ENCODE measurements around the gene ATXN2. TPM values are rescaled to one million over a fixed set of nuclear protein-coding genes. Genes with fewer than 3 reads are reported as not detected.
"Not testable (repeated sequence)": the region's sequence is repeated elsewhere in the genome, so short reads cannot be mapped to it uniquely, and the experiment has no call there.

ATXN2 gene, protein sequence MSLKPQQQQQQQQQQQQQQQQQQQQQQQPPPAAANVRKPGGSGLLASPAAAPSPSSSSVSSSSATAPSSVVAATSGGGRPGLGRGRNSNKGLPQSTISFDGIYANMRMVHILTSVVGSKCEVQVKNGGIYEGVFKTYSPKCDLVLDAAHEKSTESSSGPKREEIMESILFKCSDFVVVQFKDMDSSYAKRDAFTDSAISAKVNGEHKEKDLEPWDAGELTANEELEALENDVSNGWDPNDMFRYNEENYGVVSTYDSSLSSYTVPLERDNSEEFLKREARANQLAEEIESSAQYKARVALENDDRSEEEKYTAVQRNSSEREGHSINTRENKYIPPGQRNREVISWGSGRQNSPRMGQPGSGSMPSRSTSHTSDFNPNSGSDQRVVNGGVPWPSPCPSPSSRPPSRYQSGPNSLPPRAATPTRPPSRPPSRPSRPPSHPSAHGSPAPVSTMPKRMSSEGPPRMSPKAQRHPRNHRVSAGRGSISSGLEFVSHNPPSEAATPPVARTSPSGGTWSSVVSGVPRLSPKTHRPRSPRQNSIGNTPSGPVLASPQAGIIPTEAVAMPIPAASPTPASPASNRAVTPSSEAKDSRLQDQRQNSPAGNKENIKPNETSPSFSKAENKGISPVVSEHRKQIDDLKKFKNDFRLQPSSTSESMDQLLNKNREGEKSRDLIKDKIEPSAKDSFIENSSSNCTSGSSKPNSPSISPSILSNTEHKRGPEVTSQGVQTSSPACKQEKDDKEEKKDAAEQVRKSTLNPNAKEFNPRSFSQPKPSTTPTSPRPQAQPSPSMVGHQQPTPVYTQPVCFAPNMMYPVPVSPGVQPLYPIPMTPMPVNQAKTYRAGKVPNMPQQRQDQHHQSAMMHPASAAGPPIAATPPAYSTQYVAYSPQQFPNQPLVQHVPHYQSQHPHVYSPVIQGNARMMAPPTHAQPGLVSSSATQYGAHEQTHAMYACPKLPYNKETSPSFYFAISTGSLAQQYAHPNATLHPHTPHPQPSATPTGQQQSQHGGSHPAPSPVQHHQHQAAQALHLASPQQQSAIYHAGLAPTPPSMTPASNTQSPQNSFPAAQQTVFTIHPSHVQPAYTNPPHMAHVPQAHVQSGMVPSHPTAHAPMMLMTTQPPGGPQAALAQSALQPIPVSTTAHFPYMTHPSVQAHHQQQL
- 41.6 and 50.3 TPM in 2 replicates for total RNA-seq

- intact Hi-C loops (cut with micrococcal nuclease), result loop anchor here (1.0 to 5.0 kb wide), 4 partner anchors 52 to 414 kb away; partner anchors contain the start of genes BRAP, ERP29 and TMEM116
These were observed at the start of gene ATXN2 for GRCh38 chr12:111598637-111599452. Gene ATXN2 (minus strand): TSS chr12:111599315. CDS start chr12:111599034, 281 bp downstream.

DNA sequence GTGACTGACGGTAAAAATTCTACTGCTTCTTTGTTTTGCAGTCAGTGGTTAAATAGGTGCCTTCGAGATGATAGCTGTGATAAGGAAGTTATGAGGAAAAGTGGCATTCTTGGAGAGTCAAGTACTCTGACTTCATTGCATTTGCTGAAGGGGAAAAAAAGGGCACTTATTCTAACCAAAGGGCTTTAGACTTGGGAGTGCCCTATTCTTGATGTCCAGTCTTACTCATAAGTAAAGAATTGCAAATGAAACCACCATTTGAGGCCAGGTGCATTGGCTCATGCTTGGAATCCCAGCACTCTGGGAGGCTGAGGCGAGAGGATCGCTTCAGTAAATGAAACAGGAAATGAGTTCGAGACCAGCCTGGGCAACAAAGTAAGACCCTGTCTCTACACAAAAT lies 46.3 kb upstream of the ATXN2 start:
- intact Hi-C loops (cut with micrococcal nuclease), result no loop called here

DNA sequence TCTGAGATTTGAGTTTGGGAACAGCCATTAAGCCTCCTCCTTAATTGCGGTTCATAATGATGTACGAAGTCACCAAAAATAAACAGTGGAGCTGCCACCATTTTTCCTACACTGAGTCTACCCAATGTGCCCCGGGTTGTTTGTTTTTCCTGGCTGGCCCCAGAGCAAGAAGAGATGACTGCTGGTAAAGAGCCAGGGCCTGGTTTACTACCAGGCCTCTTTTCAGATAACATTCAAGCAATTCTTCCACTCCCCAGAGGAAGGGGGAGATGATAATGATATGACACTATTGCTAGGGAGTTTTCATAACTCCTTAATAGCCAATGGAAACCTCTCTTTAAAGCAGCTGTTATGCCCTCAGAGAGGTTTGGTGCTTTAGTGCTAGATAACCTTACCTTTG lies 44.3 kb upstream of the ATXN2 start:
- intact Hi-C loops (cut with micrococcal nuclease), result no loop called here

DNA sequence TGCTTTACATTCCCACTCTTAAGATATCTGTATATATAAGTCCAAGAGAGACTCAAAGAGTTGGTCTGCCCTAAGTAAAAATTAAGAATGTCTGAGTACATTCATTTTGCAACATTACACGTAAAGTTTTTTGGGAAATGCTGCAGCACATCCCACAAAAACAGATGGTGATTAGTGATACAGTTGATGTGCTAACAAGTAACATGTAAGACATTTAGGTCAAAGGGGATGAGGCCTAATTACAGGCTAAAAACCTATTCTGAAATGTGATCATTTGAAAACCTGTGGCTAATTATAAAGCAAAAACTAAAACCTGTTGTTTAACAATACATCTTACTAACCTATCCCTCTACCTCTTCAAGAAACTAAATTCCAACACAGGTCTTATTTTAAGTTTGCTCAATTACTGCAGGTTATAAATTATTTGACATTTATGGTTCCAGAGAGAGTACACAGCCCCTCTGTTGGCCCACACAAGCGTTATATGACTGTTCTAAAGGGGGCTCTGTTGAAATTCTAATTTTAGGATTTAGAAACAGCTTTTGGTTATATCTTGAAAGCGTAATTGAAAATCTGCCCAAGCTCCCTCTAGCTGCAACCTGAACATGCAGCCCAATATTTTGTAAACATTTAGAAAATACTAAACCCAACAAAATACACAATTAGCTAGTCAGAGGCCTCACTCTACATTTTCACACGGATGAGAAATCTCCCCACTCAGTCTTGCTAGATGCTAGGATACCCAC lies 43.7 kb upstream of the ATXN2 start:
- intact Hi-C loops (cut with micrococcal nuclease), result no loop called here

DNA sequence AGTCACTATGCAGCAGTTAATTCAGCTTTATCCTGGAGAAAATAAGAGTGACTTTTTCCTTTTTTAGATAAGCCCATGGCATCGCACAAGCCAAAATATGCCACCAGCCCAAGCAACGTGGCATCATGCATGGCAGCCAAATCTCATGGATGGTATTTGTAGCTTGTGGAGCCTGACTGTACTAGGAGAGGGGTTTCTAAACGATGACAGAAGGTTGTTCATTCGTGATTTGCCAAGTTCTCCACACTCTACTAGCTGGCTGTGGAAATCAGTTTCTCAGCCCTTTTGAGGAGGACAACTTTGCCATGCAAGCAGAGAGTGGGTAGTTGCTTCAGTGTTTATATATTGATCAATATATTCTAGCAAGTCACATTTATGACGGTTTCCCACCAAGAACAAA lies 41.4 kb upstream of the ATXN2 start:
- intact Hi-C loops (cut with micrococcal nuclease), result no loop called here

DNA sequence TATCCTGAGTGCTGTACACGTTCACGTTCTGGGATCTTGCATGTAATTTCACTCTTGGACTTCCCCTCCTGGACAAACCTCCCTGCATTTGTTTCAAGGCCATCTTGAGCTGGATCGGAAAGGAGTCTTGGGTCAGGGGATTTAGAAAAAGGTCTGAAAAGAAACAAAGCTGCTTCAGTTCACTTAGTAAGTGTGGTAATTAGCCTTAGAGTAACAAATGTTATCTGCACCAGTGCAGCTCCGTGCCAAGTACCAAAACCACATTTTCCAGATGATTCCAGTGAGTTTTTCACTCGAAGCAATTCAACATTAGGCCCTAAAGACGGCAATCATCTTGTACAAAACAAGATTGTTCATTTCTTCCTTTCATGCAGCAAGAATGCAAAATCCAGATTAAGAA lies 39.4 kb upstream of the ATXN2 start:
- intact Hi-C loops (cut with micrococcal nuclease), result no loop called here

GRCh38 chr12:111636209-111636945 lies 37.3 kb upstream of the ATXN2 start:
- intact Hi-C loops (cut with micrococcal nuclease), result no loop called here

DNA sequence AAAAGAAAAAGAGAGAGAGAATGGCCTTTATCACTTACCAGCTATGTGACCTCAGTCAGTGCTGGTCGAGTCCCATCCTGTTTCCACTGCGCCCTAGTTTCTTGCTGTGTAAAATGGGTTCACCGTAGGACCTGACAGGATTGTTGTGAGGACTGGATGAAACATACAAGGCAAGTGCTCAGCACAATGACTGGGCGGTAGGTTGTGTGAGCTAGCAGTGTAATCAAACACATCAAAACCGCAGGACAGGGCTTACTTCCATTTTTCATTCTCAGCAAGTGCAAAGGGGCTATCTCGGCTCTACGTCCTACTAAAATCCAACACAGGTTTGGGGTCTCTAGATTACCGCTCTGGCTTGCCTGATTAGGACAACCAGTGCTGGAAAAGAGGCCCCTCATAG lies 36.4 kb upstream of the ATXN2 start:
- intact Hi-C loops (cut with micrococcal nuclease), result no loop called here

- intact Hi-C loops (cut with micrococcal nuclease), result no loop called here
These were observed 29.6 kb upstream of the ATXN2 start for GRCh38 chr12:111628505-111629260.

- intact Hi-C loops (cut with micrococcal nuclease), result no loop called here
These were observed 27.1 kb upstream of the ATXN2 start for GRCh38 chr12:111626230-111626629.

DNA sequence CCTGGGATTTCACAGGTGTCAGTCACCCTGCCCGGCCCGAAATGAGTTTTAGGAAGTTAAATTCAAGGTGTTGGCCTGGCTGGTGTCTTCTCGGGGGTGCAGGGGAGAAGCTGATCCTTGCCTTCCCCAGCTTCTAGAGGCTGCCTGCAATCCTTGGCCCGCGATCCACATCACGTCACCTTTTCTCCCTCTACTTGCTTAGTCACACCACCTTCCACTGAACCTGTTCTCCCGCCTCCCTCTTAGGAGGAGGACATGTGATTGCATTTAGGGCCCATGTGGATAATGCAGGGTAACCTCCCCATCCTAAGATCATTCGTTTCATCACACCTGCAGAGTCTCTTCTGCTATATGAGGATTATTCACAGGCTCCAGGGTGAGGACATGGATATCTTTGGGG lies 25.4 kb upstream of the ATXN2 start:
- intact Hi-C loops (cut with micrococcal nuclease), result no loop called here

GRCh38 chr12:111617841-111618240 lies 18.7 kb upstream of the ATXN2 start:
- intact Hi-C loops (cut with micrococcal nuclease), result not testable (repeated sequence)

GRCh38 chr12:111616177-111616623 lies 17.1 kb upstream of the ATXN2 start:
- intact Hi-C loops (cut with micrococcal nuclease), result no loop called here

- intact Hi-C loops (cut with micrococcal nuclease), result no loop called here
These were observed 8.1 kb upstream of the ATXN2 start for GRCh38 chr12:111607239-111607638.

GRCh38 chr12:111606767-111607230 lies 7.7 kb upstream of the ATXN2 start:
- intact Hi-C loops (cut with micrococcal nuclease), result no loop called here

- intact Hi-C loops (cut with micrococcal nuclease), result no loop called here
These were observed 7.0 kb upstream of the ATXN2 start for GRCh38 chr12:111605911-111606766.

GRCh38 chr12:111602857-111603256 lies 3.7 kb upstream of the ATXN2 start:
- intact Hi-C loops (cut with micrococcal nuclease), result loop anchor here (5.0 kb wide), 1 partner anchor 804 kb away; the partner anchor contains the start of gene RPL6

Data from T-helper 1 cell treated with Interleukin-12 subunit alpha and Interleukin-12 subunit beta and Interleukin-4 antibody, amounts not matched to agents 30 ng/mL and 1 ng/mL, for 36 hours (primary cell).